K562 (cell line): ENCODE data around the gene NCBP2. TPM values are rescaled to one million over a fixed set of nuclear protein-coding genes. Genes with fewer than 3 reads are reported as not detected.
A peak's percentile ranks its signal among the peaks of the same experiment; 100 is the strongest.

ENCODE experiments used
- ATAC-seq: fragments of 200-7000 bp; cut with Tn5 transposase; 3 replicates; pipeline ENCODE4 v1.9.1; 2020; ENCODE audit warnings: moderate library complexity
- BruUV-seq: library from RNA; stranded (reverse); fragments of 400-500 nt; replicated peaks from 2 replicates; lab custom pipeline; 2021; lab: Mats Ljungman, UMichigan
- CTCF ChIA-PET: fragments of 300-600 bp; formaldehyde crosslinking; extraction: SDS; loops from one replicate; lab custom pipeline; 2021; ENCODE audit warnings: low intra/inter-chr PET ratio; lab: Yijun Ruan, JAX
- POLR2A ChIA-PET: fragments of 300-600, 350-650 bp; sonication (Branson Sonifier 250); formaldehyde crosslinking; extraction: SDS; loops from one replicate; lab custom pipeline; 2021; ENCODE audit warnings: antibody characterized with exemption, inconsistent platforms; lab: Yijun Ruan, JAX
- DNase-seq, 4 experiments: peaks; one replicate each; pipeline versions ENCODE4 v3.0.0 to v3.0.0-alpha.2; 2011 to 2018; ENCODE audit warnings: low spot score in 3 of 4, mixed read lengths in 3 of 4; ENCODE audit errors: extremely low read depth in 1 of 4
- FAIRE-seq: peaks from 2 replicates; lab custom pipeline; 2011; peaks lifted over from hg19 to GRCh38; lab: Jason Lieb, UNC
- H2AFZ ChIP-seq: 2 replicates; pipeline ENCODE4 v1.6.0; 2011; ENCODE audit warnings: low read depth, low read length, control low read depth, inconsistent platforms
- H3K27ac ChIP-seq: fragments of 200-600 bp; 3 replicates; pipeline ENCODE4 v1.8.0; 2011; ENCODE audit warnings: low read depth, mild to moderate bottlenecking, control low read depth, inconsistent platforms, low read length, moderate library complexity, mixed read lengths; ENCODE audit errors: extremely low read depth
- H3K27me3 ChIP-seq, 2 experiments: fragments of 300-600 bp in 1 of 2; 2 replicates in 1 of 2; 3 replicates in 1 of 2; pipeline versions ENCODE4 v1.6.0 to v1.8.0; 2011; ENCODE audit warnings: inconsistent platforms in 2 of 2, low read length in 2 of 2, mild to moderate bottlenecking in 1 of 2, mixed read lengths in 1 of 2, moderate library complexity in 1 of 2; ENCODE audit not compliant: control insufficient read depth in 2 of 2, insufficient read depth in 2 of 2
- H3K36me3 ChIP-seq: fragments of 300-600 bp; 3 replicates; pipeline ENCODE4 v1.8.0; 2011; ENCODE audit warnings: mild to moderate bottlenecking, low read length, inconsistent platforms; ENCODE audit not compliant: control insufficient read depth, insufficient read depth
- H3K4me1 ChIP-seq, 2 experiments: fragments of 200-600 bp in 1 of 2; replicated peaks in 1 of 2; 2 replicates in 1 of 2; 3 replicates in 1 of 2; pipeline versions ENCODE4 v1.5.1 to v1.8.0; 2011; ENCODE audit warnings: inconsistent platforms in 2 of 2, low read length in 2 of 2, mild to moderate bottlenecking in 1 of 2, mixed read lengths in 1 of 2, moderate library complexity in 1 of 2; ENCODE audit not compliant: control insufficient read depth in 2 of 2, insufficient read depth in 2 of 2
- H3K4me2 ChIP-seq: 2 replicates; pipeline ENCODE4 v1.6.1; 2011; ENCODE audit warnings: low read length, control low read depth, inconsistent platforms, mixed read lengths; ENCODE audit not compliant: insufficient read depth
- H3K4me3 ChIP-seq: fragments of 200-600 bp; sonication (generic), shearing (Covaris generic); 2 replicates; pipeline ENCODE4 v1.5.1; 2016; ENCODE audit warnings: control low read depth, inconsistent platforms
- H3K79me2 ChIP-seq: fragments of 200-600 bp; 3 replicates; pipeline ENCODE4 v1.8.0; 2011; ENCODE audit warnings: low read length, inconsistent platforms; ENCODE audit not compliant: control insufficient read depth, insufficient read depth
- H3K9ac ChIP-seq, 2 experiments: 2 replicates each; pipeline versions ENCODE4 v1.6.0 to v1.6.1; 2011; ENCODE audit warnings: low read depth in 2 of 2, low read length in 2 of 2, control low read depth in 1 of 2, inconsistent platforms in 1 of 2, mild to moderate bottlenecking in 1 of 2, mixed read lengths in 1 of 2; ENCODE audit not compliant: insufficient read depth in 1 of 2
- H3K9me1 ChIP-seq: one replicate; pipeline ENCODE4 v1.6.0; 2011; ENCODE audit warnings: inconsistent platforms, mild to moderate bottlenecking, low read length, moderate library complexity; ENCODE audit not compliant: control insufficient read depth, insufficient read depth
- H3K9me3 ChIP-seq: replicated peaks from 2 replicates; pipeline ENCODE4 v1.5.1; 2011; ENCODE audit warnings: low read depth, low read length, inconsistent platforms; ENCODE audit not compliant: control insufficient read depth, insufficient read depth
- H4K20me1 ChIP-seq: replicated peaks from 2 replicates; pipeline ENCODE4 v1.6.1; 2011; ENCODE audit warnings: low read length, inconsistent platforms, mixed read lengths; ENCODE audit not compliant: control insufficient read depth, insufficient read depth
- ATF1 ChIP-seq, 2 experiments: fragments of 450-650 bp in 1 of 2; IDR thresholded peaks; 2 replicates each; pipeline ENCODE4 v1.6.1; 2016; ENCODE audit warnings: missing compliant biosample characterization in 1 of 2, missing genetic modification characterization in 1 of 2
- EGR1 ChIP-seq: fragments of 450-650 bp; conservative IDR thresholded peaks from 2 replicates; pipeline ENCODE4 v1.6.1; 2017; ENCODE audit warnings: mild to moderate bottlenecking
- GMEB1 ChIP-seq: fragments of 250-450 bp; sonication (Bioruptor Pico); IDR thresholded peaks from 2 replicates; pipeline ENCODE4 v1.4.0; 2020; ENCODE audit warnings: mild to moderate bottlenecking
- ZBTB7A ChIP-seq: IDR thresholded peaks from 2 replicates; pipeline ENCODE4 v1.6.1; 2011; ENCODE audit warnings: low read depth, mild to moderate bottlenecking, low read length, moderate library complexity, borderline replicate concordance; ENCODE audit not compliant: control insufficient read depth
- WGBS: fragments of 100-300 bp; shearing (Covaris generic); methylation state at CpG from one replicate; pipeline ENCODE4 v1.1.6; 2016; ENCODE audit warnings: low coverage, mixed read lengths; ENCODE audit not compliant: insufficient coverage; ENCODE audit errors: missing lambda C conversion rate; 5-methylcytosine and 5-hydroxymethylcytosine counted together
- in situ Hi-C: fragments of 300-500 bp; cut with MboI; formaldehyde crosslinking; loops from 4 replicates; pipeline ENCODE4 v1.15.0; 2018; ENCODE audit warnings: inconsistent platforms, mixed read lengths
- intact Hi-C: fragments of 100-400 bp; cut with micrococcal nuclease; formaldehyde crosslinking; loops from 2 replicates; pipeline ENCODE4 v1.14.2; 2022
- polyA plus RNA-seq, 8 experiments: library from polyadenylated mRNA; depleted of rRNA in 4 of 8; stranded (reverse) in 5 of 8; unstranded in 3 of 8; fragments of >200 nt; fragmentation: Nextera tagmentation in 2 of 8; fragmentation: Illumina TruSeq in 1 of 8; extraction: Ambion mirVana in 2 of 8; extraction: Trizol in 1 of 8; gene quantifications; 2 replicates each; pipeline versions ENCODE4 v1.2.1 to v1.2.3, GENCODE V29; 2011 to 2014; ENCODE audit warnings: inconsistent platforms in 1 of 8, missing spikeins in 1 of 8
- total RNA-seq, 7 experiments: library from RNA; depleted of rRNA in 6 of 7; stranded (reverse); fragments of >200 nt in 6 of 7; fragmentation: Illumina TruSeq in 2 of 7; extraction: Trizol in 2 of 7; gene quantifications; 2 replicates each; pipeline versions ENCODE4 v1.2.1 to v1.2.3, GENCODE V29; 2011 to 2021; ENCODE audit warnings: low replicate concordance in 1 of 7
- TF ChIP-seq, protein P1 (sequence below): sonication (generic); formaldehyde crosslinking; IDR thresholded peaks from 2 replicates; pipeline ENCODE4 v1.8.1; 2023; ENCODE audit warnings: mild to moderate bottlenecking, missing genetic modification reagents
- TF ChIP-seq, protein P2 (sequence below): fragments of 200-800 bp; sonication (Bioruptor generic); IDR thresholded peaks from 2 replicates; pipeline ENCODE4 v1.6.1; 2016; ENCODE audit warnings: missing genetic modification characterization, missing compliant biosample characterization

Gene NCBP2
- total and polyA plus RNA-seq, 9 of the 15 experiments (the other 6 are each of a cell fraction or from before 2014, with no cell fraction given), result 56.4 to 102 (median 82.3) TPM

DNA sequence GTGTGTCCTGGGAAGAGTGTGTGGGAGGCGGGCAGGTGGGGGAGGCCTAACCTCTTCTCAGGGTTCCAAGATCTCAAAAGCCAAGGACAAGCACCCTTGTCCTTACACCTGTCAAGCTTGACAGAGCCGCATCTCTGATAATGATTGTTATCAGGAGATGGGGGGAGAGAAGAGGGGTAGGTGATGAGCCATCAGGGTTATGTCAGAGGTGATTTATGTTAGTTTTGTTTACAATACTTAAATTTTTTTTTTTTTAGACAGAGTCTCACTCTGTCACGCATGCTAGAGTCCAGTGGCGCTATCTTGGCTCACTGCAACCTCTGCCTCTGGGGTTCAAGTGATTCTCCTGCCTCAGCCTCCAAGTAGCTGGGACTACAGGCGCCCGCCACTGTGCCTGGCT lies 7.4 kb upstream of the NCBP2 start (continued):
- TF ChIP-seq GMEB1 (CRISPR knock-in tag), result no peak
- TF ChIP-seq ATF1 (CRISPR knock-in tag; IDR thresholded peaks at IDR 0.05), result no peak
- no peak for TF ChIP-seq ATF1 (tag; IDR thresholded peaks at IDR 0.05)
- TF ChIP-seq ZBTB7A, result no peak
- TF ChIP-seq, protein P1, sequence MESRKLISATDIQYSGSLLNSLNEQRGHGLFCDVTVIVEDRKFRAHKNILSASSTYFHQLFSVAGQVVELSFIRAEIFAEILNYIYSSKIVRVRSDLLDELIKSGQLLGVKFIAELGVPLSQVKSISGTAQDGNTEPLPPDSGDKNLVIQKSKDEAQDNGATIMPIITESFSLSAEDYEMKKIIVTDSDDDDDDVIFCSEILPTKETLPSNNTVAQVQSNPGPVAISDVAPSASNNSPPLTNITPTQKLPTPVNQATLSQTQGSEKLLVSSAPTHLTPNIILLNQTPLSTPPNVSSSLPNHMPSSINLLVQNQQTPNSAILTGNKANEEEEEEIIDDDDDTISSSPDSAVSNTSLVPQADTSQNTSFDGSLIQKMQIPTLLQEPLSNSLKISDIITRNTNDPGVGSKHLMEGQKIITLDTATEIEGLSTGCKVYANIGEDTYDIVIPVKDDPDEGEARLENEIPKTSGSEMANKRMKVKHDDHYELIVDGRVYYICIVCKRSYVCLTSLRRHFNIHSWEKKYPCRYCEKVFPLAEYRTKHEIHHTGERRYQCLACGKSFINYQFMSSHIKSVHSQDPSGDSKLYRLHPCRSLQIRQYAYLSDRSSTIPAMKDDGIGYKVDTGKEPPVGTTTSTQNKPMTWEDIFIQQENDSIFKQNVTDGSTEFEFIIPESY (CRISPR knock-in tag), result peak; percentile 21; the same call in 1 of the 2 replicates
- TF ChIP-seq, all 486 proteins: peak for 4

GRCh38 chr3:196949285-196949619 lies 6.9 kb upstream of the NCBP2 start:
- FAIRE-seq, result peak; percentile 44
- Histone ChIP-seq H3K36me3 (peaks cover 7% of the 10 kb centered on the region; the same call in 1 of the 3 replicates), H3K9ac (no peak overlapping the region), H3K4me2 (no peak overlapping the region), H3K79me2 (peaks cover 9% of the 10 kb centered on the region; the same call in 2 of the 3 replicates), H3K27me3 (peaks cover 3 to 4% of the 10 kb centered on the region in 2 experiments; a peak in 1 of 5 replicates), H2AFZ (no peak overlapping the region), H3K9me1 (no peaks in the 10 kb centered on the region), H3K27ac (no peak overlapping the region), H3K4me1 (peaks cover 0 to 19% of the 10 kb centered on the region in 2 experiments; a peak in 4 of 5 replicates), H3K9me3 (no peaks in the 10 kb centered on the region), H3K4me3 (no peak overlapping the region), H4K20me1 (no peaks in the 10 kb centered on the region)
- no peak for DNase-seq
- ATAC-seq, result no peak
- CTCF ChIA-PET, result no interaction called here
- no TSS peak for BruUV-seq
- WGBS, result 53% methylated on average over 6 of the region's 6 CpGs
- intact Hi-C loops (loop anchor here (10.0 kb wide), 2 partner anchors 234 to 424 kb away; partner anchors contain the start of genes CEP19 and PIGX), in situ Hi-C loops (no loop called here)
- POLR2A ChIA-PET, result interaction anchor here (0.5 to 1.1 kb wide), 3 partner anchors 8 to 642 kb away, joined by 3 to 4 read pairs (median 4); partner anchors contain the start of gene DYNLT2B
- TF ChIP-seq, protein P2, sequence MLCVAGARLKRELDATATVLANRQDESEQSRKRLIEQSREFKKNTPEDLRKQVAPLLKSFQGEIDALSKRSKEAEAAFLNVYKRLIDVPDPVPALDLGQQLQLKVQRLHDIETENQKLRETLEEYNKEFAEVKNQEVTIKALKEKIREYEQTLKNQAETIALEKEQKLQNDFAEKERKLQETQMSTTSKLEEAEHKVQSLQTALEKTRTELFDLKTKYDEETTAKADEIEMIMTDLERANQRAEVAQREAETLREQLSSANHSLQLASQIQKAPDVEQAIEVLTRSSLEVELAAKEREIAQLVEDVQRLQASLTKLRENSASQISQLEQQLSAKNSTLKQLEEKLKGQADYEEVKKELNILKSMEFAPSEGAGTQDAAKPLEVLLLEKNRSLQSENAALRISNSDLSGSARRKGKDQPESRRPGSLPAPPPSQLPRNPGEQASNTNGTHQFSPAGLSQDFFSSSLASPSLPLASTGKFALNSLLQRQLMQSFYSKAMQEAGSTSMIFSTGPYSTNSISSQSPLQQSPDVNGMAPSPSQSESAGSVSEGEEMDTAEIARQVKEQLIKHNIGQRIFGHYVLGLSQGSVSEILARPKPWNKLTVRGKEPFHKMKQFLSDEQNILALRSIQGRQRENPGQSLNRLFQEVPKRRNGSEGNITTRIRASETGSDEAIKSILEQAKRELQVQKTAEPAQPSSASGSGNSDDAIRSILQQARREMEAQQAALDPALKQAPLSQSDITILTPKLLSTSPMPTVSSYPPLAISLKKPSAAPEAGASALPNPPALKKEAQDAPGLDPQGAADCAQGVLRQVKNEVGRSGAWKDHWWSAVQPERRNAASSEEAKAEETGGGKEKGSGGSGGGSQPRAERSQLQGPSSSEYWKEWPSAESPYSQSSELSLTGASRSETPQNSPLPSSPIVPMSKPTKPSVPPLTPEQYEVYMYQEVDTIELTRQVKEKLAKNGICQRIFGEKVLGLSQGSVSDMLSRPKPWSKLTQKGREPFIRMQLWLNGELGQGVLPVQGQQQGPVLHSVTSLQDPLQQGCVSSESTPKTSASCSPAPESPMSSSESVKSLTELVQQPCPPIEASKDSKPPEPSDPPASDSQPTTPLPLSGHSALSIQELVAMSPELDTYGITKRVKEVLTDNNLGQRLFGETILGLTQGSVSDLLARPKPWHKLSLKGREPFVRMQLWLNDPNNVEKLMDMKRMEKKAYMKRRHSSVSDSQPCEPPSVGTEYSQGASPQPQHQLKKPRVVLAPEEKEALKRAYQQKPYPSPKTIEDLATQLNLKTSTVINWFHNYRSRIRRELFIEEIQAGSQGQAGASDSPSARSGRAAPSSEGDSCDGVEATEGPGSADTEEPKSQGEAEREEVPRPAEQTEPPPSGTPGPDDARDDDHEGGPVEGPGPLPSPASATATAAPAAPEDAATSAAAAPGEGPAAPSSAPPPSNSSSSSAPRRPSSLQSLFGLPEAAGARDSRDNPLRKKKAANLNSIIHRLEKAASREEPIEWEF (CRISPR knock-in tag), result no peak
- no peak for TF ChIP-seq EGR1
